PC-9 (cell line): ENCODE results near the gene SLC15A2. TPM values are rescaled to one million over a fixed set of nuclear protein-coding genes. Genes with fewer than 3 reads are reported as not detected.
"Not testable (repeated sequence)": the region's sequence is repeated elsewhere in the genome, so short reads cannot be mapped to it uniquely, and the experiment has no call there.

Source experiments
- BruUV-seq: library from RNA; stranded (reverse); fragments of 400-500 nt; replicated peaks from 2 replicates; lab custom pipeline; 2021; lab: Mats Ljungman, UMichigan
- CTCF ChIA-PET: fragments of 300-600 bp; sonication (Branson Sonifier 250); formaldehyde crosslinking; loops from one replicate; lab custom pipeline; 2022; ENCODE audit warnings: antibody characterized with exemption; lab: Charles Lee
- POLR2A ChIA-PET: fragments of 300-600 bp; sonication (Branson Sonifier 250); formaldehyde crosslinking; loops from one replicate; lab custom pipeline; 2022; ENCODE audit warnings: antibody characterized with exemption; ENCODE audit not compliant: unreplicated experiment; lab: Charles Lee
- DNase-seq, 2 experiments: peaks; one replicate each; pipeline versions ENCODE4 v3.0.0 to v3.0.0-alpha.2; 2015 to 2022; ENCODE audit warnings: mixed read lengths in 1 of 2
- H2AFZ ChIP-seq: fragments of 200-600 bp; sonication (generic); 2 replicates; pipeline ENCODE4 v1.8.1; 2017; ENCODE audit warnings: antibody characterized with exemption
- H3F3A ChIP-seq: fragments of 200-600 bp; sonication (generic); 2 replicates; pipeline ENCODE4 v1.8.1; 2017; ENCODE audit warnings: antibody characterized with exemption, mild to moderate bottlenecking, low read depth; ENCODE audit not compliant: insufficient read depth
- H3K27ac ChIP-seq: fragments of 200-600 bp; sonication (generic); 2 replicates; pipeline ENCODE4 v1.6.1; 2016; ENCODE audit warnings: mixed run types
- H3K27me3 ChIP-seq: fragments of 200-600 bp; sonication (generic); 2 replicates; pipeline ENCODE4 v1.6.1; 2016; ENCODE audit warnings: low read depth, mixed run types; ENCODE audit not compliant: insufficient read depth
- H3K36me3 ChIP-seq: fragments of 200-600 bp; sonication (generic); 2 replicates; pipeline ENCODE4 v1.6.1; 2016; ENCODE audit warnings: low read depth, mixed run types
- H3K4me1 ChIP-seq: fragments of 200-600 bp; sonication (generic); replicated peaks from 2 replicates; pipeline ENCODE4 v1.6.1; 2016; ENCODE audit warnings: mixed run types; ENCODE audit not compliant: insufficient read depth
- H3K4me2 ChIP-seq: fragments of 200-600 bp; sonication (generic); 2 replicates; pipeline ENCODE4 v1.6.1; 2017; ENCODE audit warnings: mixed run types
- H3K4me3 ChIP-seq: fragments of 200-600 bp; sonication (generic); 2 replicates; pipeline ENCODE4 v1.6.1; 2016; ENCODE audit warnings: mixed run types
- H3K79me2 ChIP-seq: fragments of 200-600 bp; sonication (generic); 2 replicates; pipeline ENCODE4 v1.6.1; 2017; ENCODE audit warnings: low read depth, mixed run types
- H3K9me2 ChIP-seq: fragments of 200-600 bp; sonication (generic); 2 replicates; pipeline ENCODE4 v1.8.1; 2017; ENCODE audit warnings: mild to moderate bottlenecking; ENCODE audit not compliant: insufficient read depth
- H3K9me3 ChIP-seq: fragments of 200-600 bp; sonication (generic); 2 replicates; pipeline ENCODE4 v1.8.1; 2016; ENCODE audit warnings: low read depth; ENCODE audit not compliant: insufficient read depth
- H4K20me1 ChIP-seq: fragments of 200-600 bp; sonication (generic); 2 replicates; pipeline ENCODE4 v1.8.1; 2017; ENCODE audit not compliant: insufficient read depth
- CTCF ChIP-seq: fragments of 200-600 bp; sonication (generic); conservative IDR thresholded peaks from 2 replicates; pipeline ENCODE4 v1.6.1; 2017; ENCODE audit warnings: mixed run types, antibody characterized with exemption, mild to moderate bottlenecking, moderate library complexity
- EZH2 ChIP-seq: fragments of 200-600 bp; sonication (generic); IDR thresholded peaks from 2 replicates; pipeline ENCODE4 v1.8.0; 2017; ENCODE audit warnings: antibody characterized with exemption, low read depth
- intact Hi-C: fragments of 100-400 bp; cut with micrococcal nuclease; formaldehyde crosslinking; loops from one replicate; pipeline ENCODE4 v1.10.0; 2022; ENCODE audit not compliant: unreplicated experiment
- total RNA-seq: library from RNA; stranded (reverse); gene quantifications from 2 replicates; pipeline ENCODE4 v1.2.3, GENCODE V29; 2021

Gene SLC15A2
- total RNA-seq, 1 experiment from 2014 or later, result 2.8 TPM

DNA sequence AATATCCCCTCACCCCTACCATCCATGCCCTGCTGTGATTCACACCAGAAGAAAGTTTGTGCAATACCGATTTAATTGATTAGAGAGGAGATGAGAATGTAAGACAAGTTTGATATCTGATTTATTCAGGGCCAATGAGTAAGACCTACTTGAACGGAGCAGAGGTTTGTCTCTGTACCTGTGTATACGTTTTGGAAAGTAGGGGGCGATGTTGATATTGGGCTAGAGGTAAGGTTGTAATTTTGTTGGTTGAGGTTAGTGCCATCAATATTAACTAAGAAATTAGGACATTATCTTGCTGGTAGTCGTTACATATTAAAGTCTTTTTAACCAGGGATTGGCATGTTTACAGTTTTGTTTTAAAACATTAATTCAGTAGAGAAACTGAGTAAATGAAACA lies 38.6 kb upstream of the SLC15A2 start:
- ChIA-PET POLR2A (no interaction called here), CTCF (no interaction called here)
- H3K27me3 ChIP-seq, result no peaks in the 10 kb centered on the region
- no peaks in the 10 kb centered on the region for H3K9me3 ChIP-seq
- no peaks in the 10 kb centered on the region for H3F3A ChIP-seq
- H3K4me3 ChIP-seq, result no peak overlapping the region
- H2AFZ ChIP-seq, result no peak overlapping the region
- BruUV-seq, result no TSS peak
- no peak overlapping the region for H3K27ac ChIP-seq
- peak; percentile 56 for TF ChIP-seq CTCF
- TF ChIP-seq EZH2, result no peak
- no peaks in the 10 kb centered on the region for H3K4me1 ChIP-seq
- no peaks in the 10 kb centered on the region for H4K20me1 ChIP-seq
- no peaks in the 10 kb centered on the region for H3K9me2 ChIP-seq
- no peaks in the 10 kb centered on the region for H3K36me3 ChIP-seq
- H3K79me2 ChIP-seq, result no peaks in the 10 kb centered on the region
- no peak overlapping the region for H3K4me2 ChIP-seq
- DNase-seq, result no peak
- intact Hi-C loops, result no loop called here

DNA sequence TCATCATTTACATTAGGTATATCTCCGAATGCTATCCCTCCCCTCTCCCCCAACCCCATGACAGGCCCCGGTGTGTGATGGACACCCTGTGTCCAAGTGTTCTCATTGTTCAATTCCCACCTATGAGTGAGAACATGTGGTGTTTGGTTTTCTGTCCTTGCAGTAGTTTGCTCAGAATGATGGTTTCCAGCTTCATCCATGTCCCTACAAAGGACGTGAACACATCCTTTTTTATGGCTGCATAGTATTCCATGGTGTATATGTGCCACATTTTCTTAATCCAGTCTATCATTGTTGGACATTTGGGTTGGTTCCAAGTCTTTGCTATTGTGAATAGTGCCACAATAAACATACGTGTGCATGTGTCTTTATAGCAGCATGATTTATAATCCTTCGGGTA lies 36.4 kb upstream of the SLC15A2 start:
- intact Hi-C loops, POLR2A ChIA-PET, CTCF ChIA-PET, H3K4me1 ChIP-seq, H3K36me3 ChIP-seq, DNase-seq, H4K20me1 ChIP-seq, H3K4me3 ChIP-seq, H3K79me2 ChIP-seq, H3K27me3 ChIP-seq, H3K27ac ChIP-seq, H3F3A ChIP-seq, H3K4me2 ChIP-seq, H3K9me3 ChIP-seq, H2AFZ ChIP-seq, H3K9me2 ChIP-seq, BruUV-seq: not testable (repeated sequence)

DNA sequence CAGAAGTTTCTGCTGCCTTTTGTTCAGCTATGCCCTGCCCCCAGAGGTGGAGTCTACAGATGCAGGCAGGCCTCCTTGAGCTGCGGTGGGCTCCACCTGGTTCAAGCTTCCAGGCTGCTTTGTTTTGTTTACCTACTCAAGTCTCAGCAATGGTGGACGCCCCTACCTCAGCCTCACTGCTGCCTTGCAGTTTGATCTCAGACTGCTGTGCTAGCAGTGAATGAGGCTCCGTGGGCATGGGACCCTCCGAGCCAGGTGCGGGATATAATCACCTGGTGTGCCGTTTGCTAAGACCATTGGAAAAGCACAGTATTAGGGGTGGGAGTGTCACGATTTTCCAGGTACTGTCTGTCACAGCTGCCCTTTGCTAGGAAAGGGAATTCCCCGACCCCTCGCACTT lies 31.0 kb upstream of the SLC15A2 start:
- H3K4me3 ChIP-seq, H3K4me1 ChIP-seq, H3K9me2 ChIP-seq, H3K9me3 ChIP-seq, H3F3A ChIP-seq, H3K4me2 ChIP-seq, H3K27ac ChIP-seq, CTCF ChIA-PET, intact Hi-C loops, BruUV-seq, H4K20me1 ChIP-seq, H3K36me3 ChIP-seq, DNase-seq, H3K27me3 ChIP-seq, H3K79me2 ChIP-seq, H2AFZ ChIP-seq: not testable (repeated sequence)
- POLR2A ChIA-PET, result interaction anchor here (0.6 kb wide), 1 partner anchor 1762 kb away, joined by 16 read pairs; no protein-coding TSS in a partner anchor

DNA sequence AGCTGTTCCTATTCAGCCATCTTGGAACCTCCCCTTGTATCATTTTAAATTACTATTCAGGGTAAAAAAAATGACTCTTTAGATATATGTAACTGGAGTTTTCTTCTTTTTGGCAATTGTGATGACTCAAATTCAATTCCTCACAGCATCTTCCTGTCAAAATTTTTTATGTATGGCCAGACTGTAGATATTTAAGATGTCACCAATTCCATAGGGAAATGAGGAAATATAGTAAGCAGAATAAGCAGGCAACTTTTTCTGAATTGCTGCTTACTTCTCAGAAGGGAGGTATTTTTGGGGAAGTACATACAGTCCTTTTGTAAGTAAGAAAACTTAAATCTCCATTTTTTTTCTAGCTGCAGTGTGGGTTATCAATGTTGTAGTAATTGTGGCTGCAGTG lies 30.4 kb upstream of the SLC15A2 start:
- POLR2A ChIA-PET, result no interaction called here
- intact Hi-C loops, result no loop called here

More for the DNA sequence above, 30.4 kb upstream of the SLC15A2 start:
- no peak for DNase-seq
- CTCF ChIA-PET, result no interaction called here
- Histone ChIP-seq H3K79me2 (no peaks in the 10 kb centered on the region), H3K9me2 (no peaks in the 10 kb centered on the region), H3K36me3 (no peaks in the 10 kb centered on the region), H2AFZ (no peak overlapping the region), H3K9me3 (no peaks in the 10 kb centered on the region), H3K4me1 (no peaks in the 10 kb centered on the region), H3K4me2 (no peak overlapping the region), H3K27ac (no peak overlapping the region), H3K27me3 (no peaks in the 10 kb centered on the region), H4K20me1 (no peaks in the 10 kb centered on the region), H3K4me3 (no peak overlapping the region), H3F3A (no peaks in the 10 kb centered on the region)
- TF ChIP-seq EZH2, result no peak
- BruUV-seq, result no TSS peak
